ENCODE data around the gene SLC38A4. TPM values are rescaled to one million over a fixed set of nuclear protein-coding genes. Genes with fewer than 3 reads are reported as not detected.

SLC38A4 gene
- total RNA-seq, 1 experiment from 2014 or later, result 0.96 TPM

DNA sequence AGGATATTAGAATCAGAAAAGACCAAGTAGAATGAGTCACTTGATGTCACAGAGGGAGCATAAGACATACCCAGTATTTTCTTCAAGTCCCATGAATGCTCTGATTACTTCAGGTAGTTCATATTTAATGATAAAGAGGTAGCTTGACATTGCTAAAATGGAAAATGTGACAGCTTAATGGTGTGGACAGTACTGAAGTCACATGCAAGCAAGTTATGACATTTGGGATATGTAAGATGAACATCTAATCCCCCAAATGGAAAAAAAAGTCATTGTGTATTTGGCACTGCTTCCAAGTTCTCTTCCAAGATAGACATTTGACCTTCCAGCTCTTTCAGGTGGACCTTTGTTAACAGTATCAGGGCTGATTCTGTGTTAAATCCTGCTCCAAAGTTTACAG, 45.9 kb downstream of the SLC38A4 start:
- H4K8ac ChIP-seq (replicated peaks; ENCODE audit: insufficient read length, low read depth, low read length), result no peak overlapping the region
- H3K23ac ChIP-seq (ENCODE audit: insufficient read length, low read depth, low read length), result no peak overlapping the region
- no peak overlapping the region for H3T11ph ChIP-seq (ENCODE audit: low read length)
- no peak overlapping the region for H3K4ac ChIP-seq (ENCODE audit: low read depth, low read length)
- no peak overlapping the region for H2BK20ac ChIP-seq (ENCODE audit: low read depth, low read length, poor library complexity, severe bottlenecking)
- DNase-seq, result no peak
- no peaks in the 10 kb centered on the region for H3K23me2 ChIP-seq (ENCODE audit: insufficient read length, low read depth, low read length, poor library complexity, severe bottlenecking)
- Mint-ChIP-seq H3K4me3 (no peak overlapping the region), H3K27me3 (ENCODE audit: low read depth) (peaks cover 1% of the 10 kb centered on the region; the same call in 1 of the 2 replicates), H3K27ac (no peak overlapping the region), H3K36me3 (ENCODE audit: insufficient read depth in 1 of 3, low read depth in 3 of 3) (no peaks in the 10 kb centered on the region), H3K4me1 (peaks cover 0 to 7% of the 10 kb centered on the region in 2 experiments; a peak in 2 of 4 replicates), H3K9me3 (no peaks in the 10 kb centered on the region)
- H3K27ac ChIP-seq (ENCODE audit: insufficient read length, low read depth, low read length), result no peak overlapping the region
- H3K14ac ChIP-seq (ENCODE audit: insufficient read depth, low read length), result no peak overlapping the region
- H3K27me3 ChIP-seq (ENCODE audit: insufficient read depth, low read length), result no peaks in the 10 kb centered on the region
- H4K91ac ChIP-seq (ENCODE audit: insufficient read length, low read depth, low read length), result no peak overlapping the region
- H2BK5ac ChIP-seq (ENCODE audit: insufficient read length, low read length), result no peak overlapping the region
- H2BK12ac ChIP-seq (ENCODE audit: insufficient read length, low read depth, low read length), result no peak overlapping the region
- H3K9me3 ChIP-seq (ENCODE audit: control insufficient read depth, low read depth, low read length), result no peaks in the 10 kb centered on the region
- H3K9ac ChIP-seq (ENCODE audit: extremely low read depth, insufficient read length, low read length), result no peak overlapping the region
- no peak overlapping the region for H4K5ac ChIP-seq (ENCODE audit: insufficient read length, low read depth, low read length)
- no peak overlapping the region for H2BK120ac ChIP-seq (ENCODE audit: low read depth, low read length, poor library complexity, severe bottlenecking)
- no peak overlapping the region for H3K56ac ChIP-seq (ENCODE audit: insufficient read length, low read depth, low read length)
- H2BK15ac ChIP-seq (ENCODE audit: low read depth, low read length), result no peak overlapping the region
- no peaks in the 10 kb centered on the region for H4K20me1 ChIP-seq (ENCODE audit: control insufficient read depth, insufficient read depth, insufficient read length)
- H3K4me2 ChIP-seq (ENCODE audit: insufficient read depth, insufficient read length, low read length), result no peak overlapping the region
- no peaks in the 10 kb centered on the region for H3K4me1 ChIP-seq (ENCODE audit: insufficient read depth, low read length)
- no peak overlapping the region for H3K18ac ChIP-seq (ENCODE audit: insufficient read length, low read depth, low read length)
- no peak overlapping the region for H2AFZ ChIP-seq (ENCODE audit: low read length)
- no peaks in the 10 kb centered on the region for H3K79me1 ChIP-seq (ENCODE audit: insufficient read depth, low read depth, low read length, poor library complexity, severe bottlenecking)
- no peaks in the 10 kb centered on the region for H3K79me2 ChIP-seq (ENCODE audit: insufficient read depth, low read length)
- TF ChIP-seq, protein P1, sequence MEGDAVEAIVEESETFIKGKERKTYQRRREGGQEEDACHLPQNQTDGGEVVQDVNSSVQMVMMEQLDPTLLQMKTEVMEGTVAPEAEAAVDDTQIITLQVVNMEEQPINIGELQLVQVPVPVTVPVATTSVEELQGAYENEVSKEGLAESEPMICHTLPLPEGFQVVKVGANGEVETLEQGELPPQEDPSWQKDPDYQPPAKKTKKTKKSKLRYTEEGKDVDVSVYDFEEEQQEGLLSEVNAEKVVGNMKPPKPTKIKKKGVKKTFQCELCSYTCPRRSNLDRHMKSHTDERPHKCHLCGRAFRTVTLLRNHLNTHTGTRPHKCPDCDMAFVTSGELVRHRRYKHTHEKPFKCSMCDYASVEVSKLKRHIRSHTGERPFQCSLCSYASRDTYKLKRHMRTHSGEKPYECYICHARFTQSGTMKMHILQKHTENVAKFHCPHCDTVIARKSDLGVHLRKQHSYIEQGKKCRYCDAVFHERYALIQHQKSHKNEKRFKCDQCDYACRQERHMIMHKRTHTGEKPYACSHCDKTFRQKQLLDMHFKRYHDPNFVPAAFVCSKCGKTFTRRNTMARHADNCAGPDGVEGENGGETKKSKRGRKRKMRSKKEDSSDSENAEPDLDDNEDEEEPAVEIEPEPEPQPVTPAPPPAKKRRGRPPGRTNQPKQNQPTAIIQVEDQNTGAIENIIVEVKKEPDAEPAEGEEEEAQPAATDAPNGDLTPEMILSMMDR (conservative IDR thresholded peaks at IDR 0.05), result no peak
- H2AK5ac ChIP-seq (ENCODE audit: insufficient read length, low read length), result no peak overlapping the region
